ENCODE results near the gene ABHD6. TPM values are rescaled to one million over a fixed set of nuclear protein-coding genes. Genes with fewer than 3 reads are reported as not detected.

ABHD6 gene
- total RNA-seq, 2 donors from 2014 or later: 6.1 to 10.6 TPM

DNA sequence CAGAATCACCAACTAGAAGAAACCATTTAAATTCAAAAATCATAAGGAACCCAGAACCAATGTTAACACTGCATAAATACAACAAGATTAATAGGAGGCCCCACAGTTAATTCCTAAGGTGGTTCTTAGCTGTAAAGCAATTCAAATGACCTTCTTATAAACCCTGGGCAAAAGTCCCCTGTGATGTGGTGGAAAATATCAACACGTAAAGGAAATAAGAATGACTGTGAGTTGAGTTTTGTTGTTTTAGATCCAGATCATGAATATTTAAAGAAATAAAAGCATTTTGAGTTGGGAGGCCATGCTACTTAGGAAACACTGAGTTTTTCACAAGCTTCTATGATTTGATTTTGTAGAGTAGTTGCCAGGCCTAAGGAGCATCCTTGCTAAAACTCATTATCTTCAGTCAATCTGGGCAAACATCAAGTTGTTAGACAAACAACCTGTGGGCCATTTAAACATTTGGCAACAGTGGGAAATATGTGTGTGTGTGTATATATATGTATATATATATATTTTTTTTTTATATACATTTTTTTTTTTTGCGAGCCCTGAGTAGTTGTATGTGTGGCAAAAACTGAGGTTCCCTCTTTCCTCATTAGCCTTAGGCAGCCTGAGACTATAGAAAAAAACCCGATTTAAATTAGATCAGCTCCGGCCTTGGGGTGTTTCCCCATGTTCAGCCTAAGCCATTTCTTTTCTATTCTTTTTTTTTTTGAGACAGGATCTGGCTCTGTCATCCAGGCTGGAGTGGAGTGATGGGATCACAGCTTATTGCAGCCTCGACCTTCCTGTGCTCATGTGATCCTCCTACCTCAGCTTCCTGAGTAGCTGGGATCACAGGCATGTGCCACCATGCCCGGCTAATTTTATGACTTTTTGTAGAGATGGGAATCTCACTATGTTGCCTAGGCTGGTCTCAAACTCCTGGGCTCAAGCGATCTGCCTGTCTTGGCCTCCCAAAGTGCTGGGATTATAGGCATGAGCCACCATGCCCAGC lies 87.1 kb downstream of the ABHD6 start:
- no peaks in the 10 kb centered on the region for H3K36me3 ChIP-seq
- ATAC-seq (ENCODE audit: insufficient number of reproducible peaks, low FRiP score, low read depth): no peak
- no peaks in the 10 kb centered on the region for H3K27me3 ChIP-seq (replicated peaks; ENCODE audit: insufficient read depth)
- no peak for DNase-seq (ENCODE audit: low spot score)
- no peak overlapping the region for H3K4me3 ChIP-seq
- H3K27ac ChIP-seq: no peak overlapping the region
- H3K9me3 ChIP-seq: no peaks in the 10 kb centered on the region
- H3K4me1 ChIP-seq (ENCODE audit: control insufficient read depth in 1 of 2, low read depth in 2 of 2): no peaks in the 10 kb centered on the region
- TF ChIP-seq, protein P1, sequence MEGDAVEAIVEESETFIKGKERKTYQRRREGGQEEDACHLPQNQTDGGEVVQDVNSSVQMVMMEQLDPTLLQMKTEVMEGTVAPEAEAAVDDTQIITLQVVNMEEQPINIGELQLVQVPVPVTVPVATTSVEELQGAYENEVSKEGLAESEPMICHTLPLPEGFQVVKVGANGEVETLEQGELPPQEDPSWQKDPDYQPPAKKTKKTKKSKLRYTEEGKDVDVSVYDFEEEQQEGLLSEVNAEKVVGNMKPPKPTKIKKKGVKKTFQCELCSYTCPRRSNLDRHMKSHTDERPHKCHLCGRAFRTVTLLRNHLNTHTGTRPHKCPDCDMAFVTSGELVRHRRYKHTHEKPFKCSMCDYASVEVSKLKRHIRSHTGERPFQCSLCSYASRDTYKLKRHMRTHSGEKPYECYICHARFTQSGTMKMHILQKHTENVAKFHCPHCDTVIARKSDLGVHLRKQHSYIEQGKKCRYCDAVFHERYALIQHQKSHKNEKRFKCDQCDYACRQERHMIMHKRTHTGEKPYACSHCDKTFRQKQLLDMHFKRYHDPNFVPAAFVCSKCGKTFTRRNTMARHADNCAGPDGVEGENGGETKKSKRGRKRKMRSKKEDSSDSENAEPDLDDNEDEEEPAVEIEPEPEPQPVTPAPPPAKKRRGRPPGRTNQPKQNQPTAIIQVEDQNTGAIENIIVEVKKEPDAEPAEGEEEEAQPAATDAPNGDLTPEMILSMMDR (IDR thresholded peaks at IDR 0.05): no peak

DNA sequence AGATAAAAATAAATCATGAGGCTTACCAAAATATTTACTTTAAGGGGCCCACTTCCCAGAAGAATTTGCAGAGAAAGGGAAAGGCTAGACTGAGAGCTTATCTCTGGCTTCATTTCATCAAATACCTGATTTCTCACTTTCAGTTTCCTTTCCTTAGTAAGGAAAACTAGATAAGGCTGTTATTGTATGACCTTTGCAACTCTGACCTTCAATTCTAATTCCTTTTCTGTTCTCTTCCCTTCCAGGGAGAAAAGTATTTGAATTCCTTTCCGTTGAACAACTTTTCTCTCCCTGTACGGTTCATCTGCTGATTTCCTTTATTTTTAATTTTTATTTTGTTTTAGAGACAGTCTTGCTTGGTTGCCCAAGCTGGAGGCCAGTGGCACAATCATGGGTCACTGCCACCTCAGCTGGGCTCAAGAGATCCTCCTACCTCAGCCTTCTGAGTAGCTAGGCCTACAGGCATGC lies 88.0 kb downstream of the ABHD6 start:
- ATAC-seq (ENCODE audit: insufficient number of reproducible peaks, low FRiP score, low read depth) (no peak), DNase-seq (ENCODE audit: low spot score) (no peak)
- no peaks in the 10 kb centered on the region for H3K27me3 ChIP-seq (replicated peaks; ENCODE audit: insufficient read depth)
- H3K4me3 ChIP-seq: no peak overlapping the region
- no peaks in the 10 kb centered on the region for H3K9me3 ChIP-seq
- no peaks in the 10 kb centered on the region for H3K4me1 ChIP-seq (ENCODE audit: control insufficient read depth in 1 of 2, low read depth in 2 of 2)
- no peaks in the 10 kb centered on the region for H3K36me3 ChIP-seq
- peak overlapping the region in 1 of 2 donors; percentile 29 for H3K27ac ChIP-seq
- TF ChIP-seq, protein P1 (IDR thresholded peaks at IDR 0.05): no peak

DNA sequence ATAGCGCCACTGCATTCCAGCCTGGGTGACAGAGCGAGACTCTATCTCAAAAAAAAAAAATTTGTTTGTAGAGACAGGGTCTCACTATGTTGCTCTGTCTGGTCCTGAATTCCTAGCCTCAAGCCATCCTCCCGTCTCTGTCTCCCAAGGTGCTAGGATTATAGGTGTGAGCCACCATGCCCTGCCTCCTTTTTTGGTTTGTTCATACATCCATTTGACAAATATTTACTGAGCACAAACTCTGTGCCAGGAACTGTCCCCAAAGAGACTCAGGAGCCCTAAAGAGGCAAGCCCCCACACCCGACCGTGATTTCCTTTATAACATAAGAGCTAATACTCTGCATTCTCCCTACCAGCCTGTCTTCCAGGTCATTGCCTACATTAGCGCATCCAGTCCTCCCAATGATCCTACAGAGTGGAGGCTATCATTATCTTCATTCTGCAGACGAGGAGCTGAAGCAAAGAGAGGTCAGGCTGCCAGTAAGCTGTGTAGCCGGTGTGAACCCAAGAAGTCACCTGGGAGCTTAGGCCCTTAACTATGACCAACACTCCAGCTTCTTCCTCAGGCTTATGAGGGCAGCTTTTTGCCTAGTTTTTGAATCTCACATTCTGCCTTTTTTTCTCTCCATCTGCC lies 88.8 kb downstream of the ABHD6 start:
- Histone ChIP-seq H3K36me3 (no peaks in the 10 kb centered on the region), H3K9me3 (no peaks in the 10 kb centered on the region), H3K4me3 (no peak overlapping the region), H3K4me1 (ENCODE audit: control insufficient read depth in 1 of 2, low read depth in 2 of 2) (no peaks in the 10 kb centered on the region), H3K27ac (no peak overlapping the region), H3K27me3 (replicated peaks; ENCODE audit: insufficient read depth) (no peaks in the 10 kb centered on the region)
- TF ChIP-seq, protein P1 (IDR thresholded peaks at IDR 0.05): no peak
- ATAC-seq (ENCODE audit: insufficient number of reproducible peaks, low FRiP score, low read depth) (no peak), DNase-seq (ENCODE audit: low spot score) (no peak)

DNA sequence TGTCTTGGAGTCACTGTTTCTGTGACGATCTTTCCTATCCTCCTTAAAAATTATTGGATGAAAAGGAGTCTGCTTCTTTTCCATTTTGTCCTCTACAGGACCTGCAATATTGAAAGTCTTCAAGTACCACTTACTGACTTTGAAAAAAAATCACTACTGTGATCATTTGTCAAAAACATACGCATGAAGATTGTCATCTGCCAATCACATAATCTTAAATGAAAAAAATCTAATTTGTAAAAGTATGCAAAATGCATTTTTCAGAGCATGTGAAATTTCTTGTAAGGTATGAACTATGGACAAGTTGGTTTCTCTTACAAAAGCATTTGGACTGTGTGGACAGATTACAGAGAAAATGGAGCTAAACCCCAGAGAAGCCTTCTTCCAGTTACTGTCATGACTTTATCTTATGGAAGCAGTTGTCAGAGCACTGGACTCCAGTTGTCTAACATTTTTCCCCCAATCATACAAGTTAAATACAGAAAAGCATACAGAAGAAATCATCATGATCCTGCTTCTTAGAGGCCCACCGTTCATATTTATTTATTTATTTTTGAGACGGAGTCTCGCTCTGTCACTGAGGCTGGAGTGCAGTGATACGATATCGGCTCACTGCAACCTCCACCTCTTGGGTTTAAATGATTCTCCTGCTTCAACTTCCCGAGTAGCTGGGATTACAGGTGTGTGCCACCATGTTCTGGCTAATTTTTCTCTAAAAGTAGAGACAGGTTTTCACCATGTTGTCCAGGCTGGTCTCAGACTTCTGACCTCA lies 91.7 kb downstream of the ABHD6 start:
- DNase-seq (ENCODE audit: low spot score) (no peak), ATAC-seq (ENCODE audit: insufficient number of reproducible peaks, low FRiP score, low read depth) (no peak)
- Histone ChIP-seq H3K4me1 (ENCODE audit: control insufficient read depth in 1 of 2, low read depth in 2 of 2) (peaks cover 11 to 12% of the 10 kb centered on the region in 2 donors), H3K4me3 (no peak overlapping the region), H3K36me3 (no peaks in the 10 kb centered on the region), H3K9me3 (no peaks in the 10 kb centered on the region), H3K27me3 (replicated peaks; ENCODE audit: insufficient read depth) (no peaks in the 10 kb centered on the region), H3K27ac (no peak overlapping the region)
- TF ChIP-seq, protein P1 (IDR thresholded peaks at IDR 0.05): no peak

Data from thoracic aorta (tissue), 2 donors.